Ascending aorta (tissue), 2 donors: ENCODE measurements around the gene PLCB3. TPM values are rescaled to one million over a fixed set of nuclear protein-coding genes. Genes with fewer than 3 reads are reported as not detected.

Source experiments
- DNase-seq, 2 donors: peaks; one replicate each; pipeline ENCODE4 v3.0.0-alpha.2; 2019; ENCODE audit warnings: low spot score in 2 of 2
- H3K27ac ChIP-seq, 2 donors: fragments of 200-600 bp; sonication (generic); one replicate each; pipeline ENCODE4 v1.5.1; 2016 to 2017; ENCODE audit warnings: mild to moderate bottlenecking in 1 of 2
- H3K27me3 ChIP-seq: fragments of 200-600 bp; sonication (generic); one replicate; pipeline ENCODE4 v1.5.1; 2017
- H3K36me3 ChIP-seq, 2 donors: fragments of 200-600 bp; sonication (generic); one replicate each; pipeline ENCODE4 v1.5.1; 2016
- H3K4me1 ChIP-seq, 2 donors: fragments of 200-600 bp; sonication (generic); one replicate each; pipeline ENCODE4 v1.5.1; 2016 to 2017; ENCODE audit warnings: mild to moderate bottlenecking in 1 of 2
- H3K4me3 ChIP-seq, 2 donors: fragments of 200-600 bp; sonication (generic); one replicate each; pipeline ENCODE4 v1.5.1; 2016 to 2017; ENCODE audit warnings: mild to moderate bottlenecking in 1 of 2
- H3K9me3 ChIP-seq, 2 donors: fragments of 200-600 bp; sonication (generic); one replicate each; pipeline ENCODE4 v1.5.1; 2016
- intact Hi-C: fragments of 100-400 bp; cut with DNase I; formaldehyde crosslinking; loops from one replicate; pipeline ENCODE4 v1.15.1; 2023
- total RNA-seq: library from RNA; depleted of rRNA; stranded (reverse); fragments of >200 nt; gene quantifications from one replicate; pipeline ENCODE4 v1.1.0, GENCODE V29; 2016
- TF ChIP-seq, protein P1 (sequence below), 3 experiments: fragments of 200-600 bp in 2 of 3; fragments of 450-650 bp in 1 of 3; sonication (generic) in 2 of 3; IDR thresholded peaks; one replicate each; pipeline ENCODE4 v1.5.1; 2016 to 2019; ENCODE audit warnings: antibody characterized with exemption in 3 of 3, mild to moderate bottlenecking in 1 of 3, moderate library complexity in 1 of 3

PLCB3 gene
- total RNA-seq, 1 donor from 2014 or later: 54.0 TPM

GRCh38 chr11:64275031-64275800 lies 23.9 kb downstream of the PLCB3 start:
- Histone ChIP-seq H3K4me1 (peaks cover 5 to 9% of the 10 kb centered on the region in 2 donors), H3K4me3 (no peak overlapping the region), H3K27ac (no peak overlapping the region), H3K36me3 (peaks cover 13 to 34% of the 10 kb centered on the region in 2 donors), H3K9me3 (no peaks in the 10 kb centered on the region), H3K27me3 (no peaks in the 10 kb centered on the region)
- intact Hi-C loops: no loop called here
- no peak for DNase-seq
- TF ChIP-seq, protein P1, sequence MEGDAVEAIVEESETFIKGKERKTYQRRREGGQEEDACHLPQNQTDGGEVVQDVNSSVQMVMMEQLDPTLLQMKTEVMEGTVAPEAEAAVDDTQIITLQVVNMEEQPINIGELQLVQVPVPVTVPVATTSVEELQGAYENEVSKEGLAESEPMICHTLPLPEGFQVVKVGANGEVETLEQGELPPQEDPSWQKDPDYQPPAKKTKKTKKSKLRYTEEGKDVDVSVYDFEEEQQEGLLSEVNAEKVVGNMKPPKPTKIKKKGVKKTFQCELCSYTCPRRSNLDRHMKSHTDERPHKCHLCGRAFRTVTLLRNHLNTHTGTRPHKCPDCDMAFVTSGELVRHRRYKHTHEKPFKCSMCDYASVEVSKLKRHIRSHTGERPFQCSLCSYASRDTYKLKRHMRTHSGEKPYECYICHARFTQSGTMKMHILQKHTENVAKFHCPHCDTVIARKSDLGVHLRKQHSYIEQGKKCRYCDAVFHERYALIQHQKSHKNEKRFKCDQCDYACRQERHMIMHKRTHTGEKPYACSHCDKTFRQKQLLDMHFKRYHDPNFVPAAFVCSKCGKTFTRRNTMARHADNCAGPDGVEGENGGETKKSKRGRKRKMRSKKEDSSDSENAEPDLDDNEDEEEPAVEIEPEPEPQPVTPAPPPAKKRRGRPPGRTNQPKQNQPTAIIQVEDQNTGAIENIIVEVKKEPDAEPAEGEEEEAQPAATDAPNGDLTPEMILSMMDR (IDR thresholded peaks at IDR 0.05): no peak

- intact Hi-C loops: no loop called here
Measured at GRCh38 chr11:64275841-64276240, 24.5 kb downstream of the PLCB3 start.

GRCh38 chr11:64276653-64277431 lies 25.5 kb downstream of the PLCB3 start:
- peaks cover 13 to 39% of the 10 kb centered on the region in 2 donors for H3K36me3 ChIP-seq
- H3K4me1 ChIP-seq: peaks cover 1 to 4% of the 10 kb centered on the region in 2 donors
- H3K27me3 ChIP-seq: no peaks in the 10 kb centered on the region
- no peak overlapping the region for H3K4me3 ChIP-seq
- no peaks in the 10 kb centered on the region for H3K9me3 ChIP-seq
- intact Hi-C loops: no loop called here
- TF ChIP-seq, protein P1 (IDR thresholded peaks at IDR 0.05): no peak
- H3K27ac ChIP-seq: no peak overlapping the region
- DNase-seq: no peak

More at GRCh38 chr11:64275841-64276240, 24.5 kb downstream of the PLCB3 start:
- Histone ChIP-seq H3K4me3 (no peak overlapping the region), H3K4me1 (peaks cover 5 to 9% of the 10 kb centered on the region in 2 donors), H3K36me3 (peaks cover 13 to 35% of the 10 kb centered on the region in 2 donors), H3K27me3 (no peaks in the 10 kb centered on the region), H3K9me3 (no peaks in the 10 kb centered on the region), H3K27ac (no peak overlapping the region)
- TF ChIP-seq, protein P1 (IDR thresholded peaks at IDR 0.05): no peak
- DNase-seq: no peak

- intact Hi-C loops: no loop called here
- no peak overlapping the region for H3K27ac ChIP-seq
- H3K36me3 ChIP-seq: peaks cover 13 to 42% of the 10 kb centered on the region in 2 donors
- H3K4me1 ChIP-seq: peaks cover 0 to 9% of the 10 kb centered on the region in 2 donors
- TF ChIP-seq, protein P1 (IDR thresholded peaks at IDR 0.05): no peak
- no peak overlapping the region for H3K4me3 ChIP-seq
- no peak for DNase-seq
- no peaks in the 10 kb centered on the region for H3K9me3 ChIP-seq
- no peaks in the 10 kb centered on the region for H3K27me3 ChIP-seq
Measured at GRCh38 chr11:64278576-64279190, 27.4 kb downstream of the PLCB3 start.

DNA sequence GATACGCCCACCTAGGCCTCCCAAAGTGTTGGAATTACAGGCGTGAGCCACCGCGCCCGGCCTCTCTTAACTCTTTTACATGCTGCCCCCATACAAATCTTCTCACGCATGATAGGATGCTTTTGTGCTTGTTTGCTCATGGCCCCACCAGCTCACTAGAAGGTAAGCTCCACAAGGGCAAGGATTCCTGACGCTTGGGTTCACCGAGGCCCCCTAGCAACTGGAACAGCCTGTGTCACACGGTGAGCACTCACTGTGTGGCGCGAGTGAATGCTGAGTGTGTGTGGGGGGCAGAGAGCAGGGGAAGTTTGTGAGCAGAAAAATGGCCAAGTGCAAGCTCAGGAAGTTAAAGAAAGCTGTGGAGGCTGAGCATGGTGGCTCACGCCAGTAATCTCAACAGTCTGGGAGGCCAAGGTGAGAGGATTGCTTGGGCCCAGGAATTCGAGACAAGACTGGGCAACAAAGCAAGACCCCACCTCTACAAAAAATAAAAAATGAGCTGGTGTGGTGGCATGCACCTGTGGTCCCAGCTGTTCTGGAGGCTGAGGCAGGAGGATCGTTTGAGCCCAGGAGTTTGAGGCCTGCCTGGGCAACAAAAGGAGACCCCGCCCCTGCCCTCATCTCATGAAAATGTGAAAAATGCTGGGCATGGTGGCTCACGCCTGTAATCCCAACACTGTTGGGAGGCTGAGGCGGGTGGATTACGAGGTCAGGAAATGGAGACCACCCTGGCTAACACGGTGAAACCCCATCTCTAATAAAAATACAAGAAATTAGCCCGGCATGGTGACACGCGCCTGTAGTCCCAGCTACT lies 30.8 kb downstream of the PLCB3 start:
- H3K4me1 ChIP-seq: peaks cover 4 to 20% of the 10 kb centered on the region in 2 donors
- no peak for DNase-seq
- no peak overlapping the region for H3K4me3 ChIP-seq
- TF ChIP-seq, protein P1 (IDR thresholded peaks at IDR 0.05): no peak
- H3K36me3 ChIP-seq: peaks cover 8 to 30% of the 10 kb centered on the region in 2 donors
- intact Hi-C loops: no loop called here
- no peaks in the 10 kb centered on the region for H3K27me3 ChIP-seq
- no peaks in the 10 kb centered on the region for H3K9me3 ChIP-seq
- no peak overlapping the region for H3K27ac ChIP-seq
